ENCODE results near the gene CST3. TPM values are rescaled to one million over a fixed set of nuclear protein-coding genes. Genes with fewer than 3 reads are reported as not detected.

CST3 gene
- total and polyA plus RNA-seq, 5 experiments from 2014 or later: 0.65 to 10.7 (median 5.3) TPM

DNA sequence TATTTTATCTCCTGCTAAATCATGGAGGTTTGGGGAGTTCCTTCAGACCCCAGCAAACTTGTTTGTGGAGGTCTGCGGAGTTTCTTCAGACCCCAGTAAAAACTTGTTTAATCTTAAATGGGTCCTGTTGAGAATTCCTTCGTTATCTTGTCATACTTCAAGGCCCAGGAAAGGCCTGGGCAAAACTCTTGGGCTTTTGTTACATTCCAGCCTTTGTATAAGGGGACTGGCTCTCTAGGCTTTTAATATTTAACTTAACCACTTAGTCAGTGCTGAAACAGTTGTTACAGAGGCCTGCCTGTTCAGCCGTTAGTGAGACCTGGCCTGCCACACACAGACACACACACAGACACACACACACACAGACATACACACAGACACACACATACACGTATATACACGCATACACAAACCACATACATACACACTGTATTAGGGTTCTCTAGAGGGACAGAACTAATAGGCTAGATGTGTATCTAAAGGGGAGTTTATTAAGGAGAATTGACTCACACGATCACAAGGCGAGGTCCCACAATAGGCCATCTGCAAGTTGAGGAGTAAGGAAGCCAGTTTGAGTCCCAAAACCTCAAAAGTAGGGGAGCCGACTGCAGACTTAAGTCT is 21.3 kb upstream of the CST3 start:
- no peaks in the 10 kb centered on the region for H3K9me3 Mint-ChIP-seq
- POLR2A ChIA-PET: no interaction called here
- H3K27me3 Mint-ChIP-seq: peaks cover 0 to 15% (median 9%) of the 10 kb centered on the region in 5 donors
- H3K36me3 Mint-ChIP-seq: no peaks in the 10 kb centered on the region
- H3K27ac Mint-ChIP-seq: no peak overlapping the region
- peaks cover 0 to 10% (median 1%) of the 10 kb centered on the region in 4 donors for H3K4me1 Mint-ChIP-seq
- no peak overlapping the region for H3K4me3 Mint-ChIP-seq
- ATAC-seq: no peak
- DNase-seq: no peak

GRCh38 chr20:23658336-23658735 is 20.6 kb upstream of the CST3 start:
- Mint-ChIP-seq H3K36me3 (no peaks in the 10 kb centered on the region), H3K27me3 (peaks cover 4 to 21% (median 11%) of the 10 kb centered on the region in 5 donors), H3K27ac (no peak overlapping the region), H3K4me1 (peaks cover 0 to 10% (median 1%) of the 10 kb centered on the region in 4 donors), H3K9me3 (no peaks in the 10 kb centered on the region), H3K4me3 (no peak overlapping the region)
- DNase-seq (no peak), ATAC-seq (no peak)
- POLR2A ChIA-PET: no interaction called here

DNA sequence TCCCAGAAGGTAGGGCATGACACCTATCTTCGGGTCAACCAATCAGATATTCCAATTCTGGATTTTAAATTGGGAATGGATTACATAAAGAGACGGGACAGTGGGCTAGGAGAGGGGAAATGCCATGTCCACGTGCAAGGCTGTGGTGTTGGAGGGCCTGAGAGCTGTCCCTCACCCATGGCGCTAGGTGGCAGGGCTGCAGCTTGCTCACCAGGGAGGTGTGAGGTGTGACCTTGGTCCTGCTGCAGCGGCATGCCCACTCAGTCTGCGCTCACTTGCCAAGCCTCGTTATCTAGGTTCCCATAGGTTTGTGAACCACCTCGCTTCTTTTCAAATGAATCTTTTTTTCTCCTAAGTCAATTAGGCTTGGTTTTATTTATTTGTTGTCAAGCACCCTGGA is 19.4 kb upstream of the CST3 start:
- POLR2A ChIA-PET: no interaction called here

GRCh38 chr20:23656372-23656771 is 18.6 kb upstream of the CST3 start:
- Mint-ChIP-seq H3K4me3 (peak overlapping the region in 1 of 10 donors; percentile 9), H3K36me3 (no peaks in the 10 kb centered on the region), H3K27ac (no peak overlapping the region), H3K4me1 (peaks cover 0 to 10% (median 1%) of the 10 kb centered on the region in 4 donors), H3K27me3 (peaks cover 5 to 23% (median 11%) of the 10 kb centered on the region in 5 donors), H3K9me3 (no peaks in the 10 kb centered on the region)
- no peak for DNase-seq
- no peak for ATAC-seq
- POLR2A ChIA-PET: no interaction called here

More for the DNA sequence above, 19.4 kb upstream of the CST3 start:
- H3K27me3 Mint-ChIP-seq: peaks cover 5 to 23% (median 11%) of the 10 kb centered on the region in 5 donors
- no peak overlapping the region for H3K4me3 Mint-ChIP-seq
- H3K36me3 Mint-ChIP-seq: no peaks in the 10 kb centered on the region
- H3K9me3 Mint-ChIP-seq: no peaks in the 10 kb centered on the region
- H3K4me1 Mint-ChIP-seq: peaks cover 0 to 10% (median 1%) of the 10 kb centered on the region in 4 donors
- ATAC-seq (no peak), DNase-seq (no peak)
- H3K27ac Mint-ChIP-seq: no peak overlapping the region

- no peak for ATAC-seq
- Mint-ChIP-seq H3K27ac (no peak overlapping the region), H3K27me3 (peaks cover 5 to 23% (median 11%) of the 10 kb centered on the region in 5 donors), H3K4me1 (peaks cover 0 to 10% (median 1%) of the 10 kb centered on the region in 4 donors), H3K4me3 (no peak overlapping the region), H3K9me3 (no peaks in the 10 kb centered on the region), H3K36me3 (no peaks in the 10 kb centered on the region)
- POLR2A ChIA-PET: no interaction called here
- no peak for DNase-seq
Measured at GRCh38 chr20:23655491-23656211, 17.9 kb upstream of the CST3 start.

- no peak overlapping the region for H3K27ac Mint-ChIP-seq
- H3K4me1 Mint-ChIP-seq: peaks cover 0 to 10% (median 0%) of the 10 kb centered on the region in 4 donors
- no peaks in the 10 kb centered on the region for H3K36me3 Mint-ChIP-seq
- ATAC-seq (no peak), DNase-seq (no peak)
- POLR2A ChIA-PET: no interaction called here
- no peaks in the 10 kb centered on the region for H3K9me3 Mint-ChIP-seq
- H3K27me3 Mint-ChIP-seq: peaks cover 5 to 19% (median 9%) of the 10 kb centered on the region in 5 donors
- H3K4me3 Mint-ChIP-seq: no peak overlapping the region
Measured at GRCh38 chr20:23654717-23655116, 17.0 kb upstream of the CST3 start.

- Mint-ChIP-seq H3K27ac (no peak overlapping the region), H3K4me3 (no peak overlapping the region)
- POLR2A ChIA-PET: no interaction called here
Measured at GRCh38 chr20:23654000-23654399, 16.2 kb upstream of the CST3 start.

DNA sequence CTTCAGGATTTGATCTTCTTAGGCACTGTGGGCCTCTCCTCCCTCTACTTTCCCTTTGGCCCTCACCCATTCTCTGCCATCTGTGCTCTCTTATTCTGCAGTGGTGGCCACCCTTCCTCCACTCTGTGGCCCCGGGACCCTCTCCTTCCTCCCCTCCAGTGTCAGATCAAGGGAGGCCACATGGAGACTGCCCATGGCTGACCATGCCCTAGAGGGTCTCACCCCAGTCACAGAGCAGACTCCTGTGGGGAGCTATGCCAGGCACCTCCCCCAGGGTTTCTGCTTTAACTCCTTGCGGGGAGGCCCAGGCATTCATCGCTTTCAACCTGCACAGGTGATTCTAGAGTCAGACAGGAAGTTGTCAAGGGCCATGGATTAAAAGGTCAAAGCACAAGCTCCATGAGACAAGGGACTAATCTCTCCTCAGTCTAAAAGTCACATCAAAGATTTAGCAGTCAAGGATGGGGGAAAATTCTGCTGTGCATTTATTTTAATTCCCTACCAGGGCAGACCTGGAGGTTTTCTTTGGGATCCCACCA is 15.7 kb upstream of the CST3 start:
- no peak overlapping the region for H3K4me3 Mint-ChIP-seq

More at GRCh38 chr20:23654000-23654399, 16.2 kb upstream of the CST3 start:
- Mint-ChIP-seq H3K4me1 (peaks cover 0 to 10% (median 0%) of the 10 kb centered on the region in 4 donors), H3K9me3 (no peaks in the 10 kb centered on the region), H3K36me3 (no peaks in the 10 kb centered on the region), H3K27me3 (peaks cover 5 to 19% (median 9%) of the 10 kb centered on the region in 5 donors)
- DNase-seq (no peak), ATAC-seq (no peak)

DNA sequence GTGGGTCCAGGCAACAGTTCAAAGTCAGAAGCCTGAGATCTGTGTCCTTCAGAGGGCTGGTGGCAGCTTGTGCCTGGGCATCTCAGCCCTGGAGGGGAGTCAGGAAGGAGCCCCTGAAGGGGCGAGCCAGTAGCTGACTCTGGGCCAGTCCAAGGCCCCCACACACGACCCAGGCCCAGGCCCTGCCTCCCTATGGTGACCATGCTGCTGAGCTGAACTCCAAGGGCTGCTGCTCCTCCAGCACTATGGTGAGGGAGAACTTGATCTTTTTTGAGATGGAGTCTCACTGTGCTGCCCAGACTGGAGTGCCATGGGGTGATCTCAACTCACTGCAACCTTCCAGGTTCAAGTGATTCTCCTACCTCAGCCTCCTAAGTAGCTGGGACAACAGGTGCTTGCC is 15.2 kb upstream of the CST3 start:
- Mint-ChIP-seq H3K27me3 (peaks cover 5 to 19% (median 9%) of the 10 kb centered on the region in 5 donors), H3K9me3 (no peaks in the 10 kb centered on the region), H3K4me3 (no peak overlapping the region), H3K36me3 (no peaks in the 10 kb centered on the region), H3K27ac (no peak overlapping the region), H3K4me1 (peaks cover 0 to 10% (median 0%) of the 10 kb centered on the region in 4 donors)
- POLR2A ChIA-PET: no interaction called here
- DNase-seq: no peak
- ATAC-seq: no peak

More for the DNA sequence above, 15.7 kb upstream of the CST3 start:
- H3K27me3 Mint-ChIP-seq: peaks cover 5 to 19% (median 9%) of the 10 kb centered on the region in 5 donors
- no peak overlapping the region for H3K27ac Mint-ChIP-seq
- no peak for ATAC-seq
- peaks cover 0 to 10% (median 0%) of the 10 kb centered on the region in 4 donors for H3K4me1 Mint-ChIP-seq
- POLR2A ChIA-PET: no interaction called here
- H3K9me3 Mint-ChIP-seq: no peaks in the 10 kb centered on the region
- H3K36me3 Mint-ChIP-seq: no peaks in the 10 kb centered on the region
- DNase-seq: no peak

DNA sequence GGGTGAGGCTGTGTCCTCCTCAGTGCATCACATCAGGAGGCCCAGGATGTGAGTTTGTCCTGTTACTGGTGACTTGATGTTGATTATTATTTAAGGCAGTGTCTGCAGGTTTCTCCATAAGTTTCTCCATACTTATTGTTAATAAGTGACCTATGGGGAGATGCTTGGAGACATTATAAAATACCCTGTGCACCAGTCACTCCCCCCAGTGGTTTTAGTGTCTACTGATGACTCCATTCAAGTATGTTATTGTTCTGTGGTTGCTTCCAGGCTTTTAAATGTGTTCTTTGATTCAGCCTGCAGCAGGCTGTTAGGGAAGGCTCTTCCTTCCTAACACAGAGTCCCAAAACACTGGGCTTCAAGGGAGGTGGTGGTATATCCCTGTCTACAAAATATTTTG is 14.6 kb upstream of the CST3 start:
- H3K9me3 Mint-ChIP-seq: no peaks in the 10 kb centered on the region
- ATAC-seq (no peak), DNase-seq (no peak)
- H3K27ac Mint-ChIP-seq: no peak overlapping the region
- peaks cover 0 to 10% (median 0%) of the 10 kb centered on the region in 4 donors for H3K4me1 Mint-ChIP-seq
- no peaks in the 10 kb centered on the region for H3K36me3 Mint-ChIP-seq
- POLR2A ChIA-PET: no interaction called here
- H3K4me3 Mint-ChIP-seq: no peak overlapping the region
- peaks cover 5 to 19% (median 9%) of the 10 kb centered on the region in 5 donors for H3K27me3 Mint-ChIP-seq

DNA sequence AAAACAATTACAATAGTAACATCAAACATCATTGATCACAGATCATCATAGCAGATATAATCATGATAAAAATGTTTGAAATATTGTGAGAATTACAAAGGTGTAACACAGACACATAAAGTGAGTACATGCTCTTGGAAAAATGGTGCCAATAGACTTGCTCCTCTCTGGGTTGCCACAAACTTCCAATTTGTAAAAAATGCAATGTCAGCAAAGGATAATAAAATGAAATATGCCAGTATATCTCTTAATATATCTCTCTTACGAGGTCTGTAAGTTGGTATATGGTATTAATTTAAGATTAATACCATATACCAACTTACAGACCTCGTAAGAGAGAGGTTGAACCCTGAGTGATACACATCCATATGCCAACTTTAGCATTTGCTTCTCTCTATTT is 13.4 kb upstream of the CST3 start:
- Mint-ChIP-seq H3K27ac (no peak overlapping the region), H3K4me3 (no peak overlapping the region), H3K27me3 (peaks cover 3 to 15% (median 9%) of the 10 kb centered on the region in 5 donors), H3K36me3 (no peaks in the 10 kb centered on the region), H3K4me1 (peaks cover 0 to 10% (median 0%) of the 10 kb centered on the region in 4 donors), H3K9me3 (no peaks in the 10 kb centered on the region)
- no peak for ATAC-seq
- POLR2A ChIA-PET: no interaction called here
- no peak for DNase-seq

GRCh38 chr20:23649830-23650417 is 12.2 kb upstream of the CST3 start:
- no peak overlapping the region for H3K27ac Mint-ChIP-seq
- DNase-seq (no peak), ATAC-seq (no peak)
- H3K27me3 Mint-ChIP-seq: peaks cover 2 to 10% (median 8%) of the 10 kb centered on the region in 5 donors
- H3K4me3 Mint-ChIP-seq: no peak overlapping the region
- H3K9me3 Mint-ChIP-seq: no peaks in the 10 kb centered on the region
- peaks cover 0 to 4% (median 0%) of the 10 kb centered on the region in 4 donors for H3K4me1 Mint-ChIP-seq
- POLR2A ChIA-PET: no interaction called here
- H3K36me3 Mint-ChIP-seq: no peaks in the 10 kb centered on the region

- H3K27me3 Mint-ChIP-seq: peaks cover 0 to 8% (median 7%) of the 10 kb centered on the region in 5 donors
- no peak overlapping the region for H3K4me3 Mint-ChIP-seq
- DNase-seq (no peak), ATAC-seq (no peak)
- H3K4me1 Mint-ChIP-seq: peaks cover 0 to under 1% (median 0%) of the 10 kb centered on the region in 4 donors
- no peak overlapping the region for H3K27ac Mint-ChIP-seq
- H3K36me3 Mint-ChIP-seq: no peaks in the 10 kb centered on the region
- H3K9me3 Mint-ChIP-seq: no peaks in the 10 kb centered on the region
- POLR2A ChIA-PET: no interaction called here
Measured at GRCh38 chr20:23649242-23649641, 11.5 kb upstream of the CST3 start.

Measured in naive thymus-derived CD8-positive, alpha-beta T cell (primary cell).